Keratinocyte (primary cell): Measurements from ENCODE around the gene NRP1. TPM values are rescaled to one million over a fixed set of nuclear protein-coding genes. Genes with fewer than 3 reads are reported as not detected.

Experiments
- DNase-seq: peaks from one replicate; pipeline ENCODE4 v3.0.0-alpha.2; 2011; ENCODE audit warnings: low read depth, missing footprints, low spot score
- FAIRE-seq: peaks from 2 replicates; lab custom pipeline; 2011; peaks lifted over from hg19 to GRCh38; lab: Jason Lieb, UNC
- H2AFZ ChIP-seq: 2 replicates; pipeline ENCODE4 v1.6.0; 2012; ENCODE audit warnings: low read length, control low read depth, inconsistent platforms; ENCODE audit not compliant: control insufficient read depth
- H3K27ac ChIP-seq: 2 replicates; pipeline ENCODE4 v1.5.1; 2011; ENCODE audit warnings: low read length; ENCODE audit not compliant: control insufficient read depth, insufficient read depth
- H3K27me3 ChIP-seq: 3 replicates; pipeline ENCODE4 v1.6.0; 2011; ENCODE audit warnings: low read length; ENCODE audit not compliant: control insufficient read depth, insufficient read depth; ENCODE audit errors: extremely low read depth
- H3K36me3 ChIP-seq, 2 experiments: 2 replicates in 1 of 2; 3 replicates in 1 of 2; pipeline ENCODE4 v1.5.1; 2011; ENCODE audit warnings: low read length in 2 of 2, mild to moderate bottlenecking in 1 of 2; ENCODE audit not compliant: control insufficient read depth in 2 of 2, insufficient read depth in 2 of 2; ENCODE audit errors: extremely low read depth in 1 of 2
- H3K4me1 ChIP-seq: 3 replicates; pipeline ENCODE4 v1.5.1; 2011; ENCODE audit warnings: low read length; ENCODE audit not compliant: control insufficient read depth, insufficient read depth; ENCODE audit errors: extremely low read depth
- H3K4me2 ChIP-seq: 3 replicates; pipeline ENCODE4 v1.6.0; 2011; ENCODE audit warnings: low read depth, low read length; ENCODE audit not compliant: control insufficient read depth, insufficient read depth; ENCODE audit errors: extremely low read depth
- H3K4me3 ChIP-seq, 3 experiments: fragments of 200-600 bp in 1 of 3; sonication (generic) in 1 of 3; 2 replicates in 2 of 3; 3 replicates in 1 of 3; pipeline ENCODE4 v1.5.1; 2011 to 2016; ENCODE audit warnings: low read length in 3 of 3, mild to moderate bottlenecking in 3 of 3, control low read depth in 2 of 3, inconsistent platforms in 1 of 3, low read depth in 1 of 3, mixed read lengths in 1 of 3, mixed run types in 1 of 3, moderate library complexity in 1 of 3; ENCODE audit not compliant: control insufficient read depth in 2 of 3, insufficient read depth in 2 of 3; ENCODE audit errors: extremely low read depth in 1 of 3
- H3K79me2 ChIP-seq: 2 replicates; pipeline ENCODE4 v1.6.0; 2012; ENCODE audit warnings: low read length; ENCODE audit not compliant: control insufficient read depth, insufficient read depth
- H3K9ac ChIP-seq: 3 replicates; pipeline ENCODE4 v1.6.0; 2011; ENCODE audit warnings: low read length; ENCODE audit not compliant: control insufficient read depth, insufficient read depth; ENCODE audit errors: extremely low read depth
- H3K9me1 ChIP-seq: 3 replicates; pipeline ENCODE4 v1.6.0; 2011; ENCODE audit warnings: low read length; ENCODE audit not compliant: control insufficient read depth, insufficient read depth; ENCODE audit errors: extremely low read depth
- H3K9me3 ChIP-seq: 2 replicates; pipeline ENCODE4 v1.5.1; 2012; ENCODE audit warnings: low read depth, low read length; ENCODE audit not compliant: control insufficient read depth
- H4K20me1 ChIP-seq: 3 replicates; pipeline ENCODE4 v1.6.0; 2011; ENCODE audit warnings: low read length; ENCODE audit not compliant: control insufficient read depth, insufficient read depth; ENCODE audit errors: extremely low read depth
- EZH2 ChIP-seq: IDR thresholded peaks from one replicate; pipeline ENCODE4 v1.6.1; 2012; ENCODE audit warnings: inconsistent platforms, mild to moderate bottlenecking, low read length, moderate library complexity
- dilution Hi-C: fragments of 300-500 bp; cut with MboI; formaldehyde crosslinking; loops from one replicate; pipeline ENCODE4 v1.7.0; 2020; ENCODE audit warnings: low sequenced_read_pairs; ENCODE audit not compliant: extremely low pct_ligation_motif_present
- polyA plus RNA-seq, 5 experiments: library from polyadenylated mRNA; depleted of rRNA in 3 of 5; stranded (reverse) in 3 of 5; stranded (forward) in 1 of 5; unstranded in 1 of 5; fragments of >200 nt; gene quantifications; 1 replicate in 1 of 5; 2 replicates in 3 of 5; 3 replicates in 1 of 5; pipeline versions ENCODE4 v1.2.1 to v1.2.3, GENCODE V29; 2011 to 2012; ENCODE audit warnings: missing spikeins in 2 of 5, low read depth in 1 of 5, low replicate concordance in 1 of 5
- TF ChIP-seq, protein P1 (sequence below), 3 experiments: IDR thresholded peaks in 1 of 3; conservative IDR thresholded peaks in 1 of 3; optimal IDR thresholded peaks in 1 of 3; 2 replicates in 2 of 3; 3 replicates in 1 of 3; pipeline versions ENCODE3 to v1.5.1; 2011; ENCODE audit warnings: low read length in 3 of 3, mild to moderate bottlenecking in 3 of 3, moderate library complexity in 2 of 3, control low read depth in 1 of 3, inconsistent platforms in 1 of 3; ENCODE audit not compliant: insufficient read depth in 2 of 3; ENCODE audit errors: extremely low read depth in 1 of 3

The NRP1 gene
- polyA plus RNA-seq, 1 donor (not counting 4 experiments of a cell fraction or from before 2014, with no cell fraction given) = 36.2 TPM

DNA sequence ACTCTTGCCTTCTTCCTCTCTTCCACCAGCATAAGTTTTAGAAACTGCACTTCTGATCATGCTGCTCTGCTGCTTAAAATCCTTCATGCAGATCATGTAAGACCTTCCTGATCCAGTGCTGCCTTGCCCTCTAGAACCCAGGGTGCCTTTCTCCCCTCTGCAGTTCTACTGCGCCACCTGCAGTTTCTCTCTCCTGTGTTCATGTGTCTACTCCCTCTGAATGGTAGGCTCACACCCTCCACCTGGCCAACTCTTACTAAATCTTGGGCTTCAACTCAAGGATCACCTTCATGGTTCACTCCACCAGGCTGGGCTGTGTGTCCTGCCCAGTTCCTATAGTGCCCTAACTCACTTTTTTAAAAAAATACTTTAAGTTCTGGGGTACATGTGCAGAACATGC, 201.8 kb downstream of the NRP1 start:
- H3K9me3 ChIP-seq = no peaks in the 10 kb centered on the region
- no peaks in the 10 kb centered on the region for H4K20me1 ChIP-seq
- no peaks in the 10 kb centered on the region for H3K9me1 ChIP-seq
- H3K4me3 ChIP-seq = no peak overlapping the region
- no peak overlapping the region for H2AFZ ChIP-seq
- no peak overlapping the region for H3K9ac ChIP-seq
- dilution Hi-C loops = no loop called here
- TF ChIP-seq EZH2 = no peak
- TF ChIP-seq, protein P1, sequence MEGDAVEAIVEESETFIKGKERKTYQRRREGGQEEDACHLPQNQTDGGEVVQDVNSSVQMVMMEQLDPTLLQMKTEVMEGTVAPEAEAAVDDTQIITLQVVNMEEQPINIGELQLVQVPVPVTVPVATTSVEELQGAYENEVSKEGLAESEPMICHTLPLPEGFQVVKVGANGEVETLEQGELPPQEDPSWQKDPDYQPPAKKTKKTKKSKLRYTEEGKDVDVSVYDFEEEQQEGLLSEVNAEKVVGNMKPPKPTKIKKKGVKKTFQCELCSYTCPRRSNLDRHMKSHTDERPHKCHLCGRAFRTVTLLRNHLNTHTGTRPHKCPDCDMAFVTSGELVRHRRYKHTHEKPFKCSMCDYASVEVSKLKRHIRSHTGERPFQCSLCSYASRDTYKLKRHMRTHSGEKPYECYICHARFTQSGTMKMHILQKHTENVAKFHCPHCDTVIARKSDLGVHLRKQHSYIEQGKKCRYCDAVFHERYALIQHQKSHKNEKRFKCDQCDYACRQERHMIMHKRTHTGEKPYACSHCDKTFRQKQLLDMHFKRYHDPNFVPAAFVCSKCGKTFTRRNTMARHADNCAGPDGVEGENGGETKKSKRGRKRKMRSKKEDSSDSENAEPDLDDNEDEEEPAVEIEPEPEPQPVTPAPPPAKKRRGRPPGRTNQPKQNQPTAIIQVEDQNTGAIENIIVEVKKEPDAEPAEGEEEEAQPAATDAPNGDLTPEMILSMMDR (optimal IDR thresholded peaks at IDR 0.05 in 1 of 3, IDR thresholded peaks at IDR 0.05 in 1 of 3, conservative IDR thresholded peaks at IDR 0.05 in 1 of 3; ENCODE audit: extremely low read depth in 1 of 3, insufficient read depth in 2 of 3, low read length in 3 of 3) = peak; percentile 48 to 88 (median 64)
- DNase-seq = no peak
- no peak overlapping the region for H3K4me2 ChIP-seq
- peaks cover 70% of the 10 kb centered on the region for H3K4me1 ChIP-seq
- peak; percentile 81 for FAIRE-seq
- no peaks in the 10 kb centered on the region for H3K27me3 ChIP-seq
- H3K27ac ChIP-seq = no peak overlapping the region
- no peaks in the 10 kb centered on the region for H3K36me3 ChIP-seq
- H3K79me2 ChIP-seq = no peaks in the 10 kb centered on the region

DNA sequence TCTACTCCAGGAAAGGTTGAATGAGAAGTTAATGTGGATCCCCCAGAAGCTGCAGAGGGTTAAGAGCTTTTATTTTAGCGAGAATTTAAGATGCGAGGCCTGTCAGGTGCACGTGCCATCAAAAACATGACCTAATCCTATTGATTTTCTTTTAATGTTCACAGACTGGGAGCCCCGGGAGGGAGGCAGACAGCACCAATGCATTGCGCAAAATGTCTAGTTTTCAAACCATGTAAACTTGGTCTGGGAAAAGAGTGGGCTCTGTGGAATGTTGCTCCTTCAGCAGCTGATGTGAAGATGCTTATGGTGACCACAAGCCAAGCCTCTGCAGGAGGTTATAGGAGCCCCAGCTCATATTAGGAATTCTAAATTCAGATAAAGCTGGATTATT, 204.5 kb downstream of the NRP1 start:
- Histone ChIP-seq H3K79me2 (no peaks in the 10 kb centered on the region), H3K4me2 (peak overlapping the region; percentile 31), H3K9ac (no peak overlapping the region), H3K27me3 (no peaks in the 10 kb centered on the region), H3K27ac (no peak overlapping the region), H4K20me1 (no peaks in the 10 kb centered on the region), H3K4me3 (no peak overlapping the region), H3K9me3 (no peaks in the 10 kb centered on the region), H3K36me3 (no peaks in the 10 kb centered on the region), H3K9me1 (no peaks in the 10 kb centered on the region), H2AFZ (no peak overlapping the region), H3K4me1 (peaks cover 70% of the 10 kb centered on the region)
- FAIRE-seq = no peak
- dilution Hi-C loops = no loop called here
- no peak for DNase-seq
- TF ChIP-seq EZH2 = no peak
- TF ChIP-seq, protein P1 (optimal IDR thresholded peaks at IDR 0.05 in 1 of 3, IDR thresholded peaks at IDR 0.05 in 1 of 3, conservative IDR thresholded peaks at IDR 0.05 in 1 of 3; ENCODE audit: extremely low read depth in 1 of 3, insufficient read depth in 2 of 3, low read length in 3 of 3) = no peak
